Stomach (tissue), 9 donors: ENCODE measurements around the gene SLC35F4. TPM values are rescaled to one million over a fixed set of nuclear protein-coding genes. Genes with fewer than 3 reads are reported as not detected.

ENCODE experiments used
- DNase-seq, 2 donors: peaks; one replicate each; pipeline versions ENCODE4 v3.0.0 to v3.0.0-alpha.2; 2013 to 2019
- H3K27ac ChIP-seq, 5 donors: fragments of 200-600 bp in 4 of 5; sonication (generic) in 4 of 5; one replicate each; pipeline ENCODE4 v1.5.1; 2013 to 2019; ENCODE audit warnings: mild to moderate bottlenecking in 1 of 5, moderate library complexity in 1 of 5
- H3K27me3 ChIP-seq, 3 donors: fragments of 200-600 bp; sonication (generic); one replicate each; pipeline ENCODE4 v1.5.1; 2017 to 2019; ENCODE audit warnings: mixed run types in 1 of 3
- H3K36me3 ChIP-seq, 4 donors: fragments of 200-600 bp; sonication (generic); 1 replicate in 3 of 4; 2 replicates in 1 of 4; pipeline ENCODE4 v1.5.1; 2016 to 2019
- H3K4me1 ChIP-seq, 4 donors: fragments of 200-600 bp; sonication (generic); one replicate each; pipeline ENCODE4 v1.5.1; 2016 to 2019
- H3K4me3 ChIP-seq, 4 donors: fragments of 200-600 bp; sonication (generic) in 3 of 4; one replicate each; pipeline ENCODE4 v1.5.1; 2016 to 2019; ENCODE audit warnings: mild to moderate bottlenecking in 1 of 4
- H3K9me3 ChIP-seq, 4 donors: fragments of 200-600 bp; sonication (generic); one replicate each; pipeline ENCODE4 v1.5.1; 2016 to 2019
- CTCF ChIP-seq, 7 experiments: fragments of 450-650 bp in 4 of 7; fragments of 200-600 bp in 3 of 7; sonication (generic) in 3 of 7; IDR thresholded peaks; one replicate each; pipeline ENCODE4 v1.5.1; 2016 to 2019; ENCODE audit warnings: antibody characterized with exemption in 7 of 7, control low read depth in 2 of 7, mild to moderate bottlenecking in 1 of 7
- EP300 ChIP-seq: sonication (generic); formaldehyde crosslinking; IDR thresholded peaks from one replicate; pipeline ENCODE4 v1.6.1; 2017; ENCODE audit warnings: antibody characterized with exemption
- POLR2A ChIP-seq, 4 donors: fragments of 450-650 bp; IDR thresholded peaks; one replicate each; pipeline ENCODE4 v1.6.1; 2016; ENCODE audit warnings: antibody characterized with exemption in 4 of 4, control low read depth in 2 of 4, mild to moderate bottlenecking in 1 of 4, moderate library complexity in 1 of 4
- POLR2AphosphoS5 ChIP-seq, 3 donors: sonication (generic); formaldehyde crosslinking; IDR thresholded peaks; one replicate each; pipeline ENCODE4 v1.6.1; 2016; ENCODE audit warnings: antibody characterized with exemption in 3 of 3
- WGBS, 5 donors: extraction: QIAGEN DNeasy Blood & Tissue Kit in 3 of 5; methylation state at CpG; one replicate each; pipeline versions ENCODE4 v1.1.5 to v1.1.7; 2013 to 2018; 5-methylcytosine and 5-hydroxymethylcytosine counted together
- intact Hi-C: fragments of 100-400 bp; cut with DNase I; formaldehyde crosslinking; loops from one replicate; pipeline ENCODE4 v1.15.1; 2023; ENCODE audit warnings: low total_unique reads
- polyA plus RNA-seq, 3 donors: library from polyadenylated mRNA; stranded (reverse); fragments of 200-250 nt; gene quantifications; one replicate each; pipeline ENCODE4 v1.2.3, GENCODE V29; 2013
- total RNA-seq, 5 donors: library from RNA; depleted of rRNA; stranded (reverse); fragments of >200 nt; gene quantifications; one replicate each; pipeline versions ENCODE4 v1.1.0 to v1.2.3, GENCODE V29; 2014 to 2016
- donor health status: healthy with polysubstance abuse.
- donor health status: Bipolar disorder and iron deficiency.
- donor health status: healthy.

SLC35F4 gene
- total and polyA plus RNA-seq, 8 donors: 0.19 TPM; not detected in 7

- Histone ChIP-seq H3K27me3 (no peaks in the 10 kb centered on the region), H3K4me3 (no peak overlapping the region), H3K9me3 (no peaks in the 10 kb centered on the region), H3K36me3 (no peaks in the 10 kb centered on the region), H3K4me1 (no peaks in the 10 kb centered on the region), H3K27ac (no peak overlapping the region)
- TF ChIP-seq EP300: no peak
- no peak for TF ChIP-seq POLR2AphosphoS5 (IDR thresholded peaks at IDR 0.05)
- no peak for TF ChIP-seq CTCF (IDR thresholded peaks at IDR 0.05)
- no peak for TF ChIP-seq POLR2A (IDR thresholded peaks at IDR 0.05)
- no peak for DNase-seq
- WGBS, 5 donors: 79 to 92% (median 83%) methylated on average over 2 of the region's 2 CpGs
- intact Hi-C loops: no loop called here
These were observed 30.1 kb downstream of the SLC35F4 start for GRCh38 chr14:57835766-57836165.

- no peak for TF ChIP-seq CTCF (IDR thresholded peaks at IDR 0.05)
- no peak for TF ChIP-seq POLR2A (IDR thresholded peaks at IDR 0.05)
- no peak for TF ChIP-seq POLR2AphosphoS5 (IDR thresholded peaks at IDR 0.05)
- TF ChIP-seq EP300: no peak
- WGBS, 5 donors: 83 to 89% (median 88%) methylated on average over 3 of the region's 3 CpGs
These were observed 30.9 kb downstream of the SLC35F4 start for GRCh38 chr14:57834961-57835360.

DNA sequence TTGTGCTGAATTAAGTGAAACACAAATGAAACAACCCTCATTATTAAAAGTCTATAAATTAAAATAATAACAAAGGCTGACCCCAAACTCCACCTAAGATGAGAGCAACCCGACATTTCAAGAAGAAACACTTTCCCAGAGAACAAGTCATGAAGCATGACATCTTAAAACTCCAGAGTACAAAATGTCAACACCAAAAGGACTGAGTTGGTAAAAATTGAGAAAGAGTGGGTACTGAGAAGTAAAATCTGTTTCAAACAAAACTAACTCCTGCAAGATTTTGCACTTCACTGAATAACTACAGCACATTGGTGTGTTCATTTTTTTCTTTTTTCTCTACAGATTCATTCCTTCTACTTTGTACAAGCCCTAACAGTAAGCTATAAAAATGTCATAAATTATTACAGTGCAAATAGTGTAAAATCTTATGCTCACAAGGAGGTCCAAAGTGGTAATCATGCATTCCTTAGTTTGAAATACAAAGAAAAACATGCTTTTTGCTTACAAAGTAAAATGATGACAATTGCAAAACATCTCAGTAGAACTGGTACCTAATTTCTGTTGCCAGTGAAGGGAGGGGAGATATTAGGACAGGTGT lies 31.8 kb downstream of the SLC35F4 start:
- H3K4me1 ChIP-seq: no peaks in the 10 kb centered on the region
- no peaks in the 10 kb centered on the region for H3K36me3 ChIP-seq
- H3K27me3 ChIP-seq: no peaks in the 10 kb centered on the region
- WGBS, 5 donors: 0 to 80% (median 41%) methylated on average over 1 of the region's 1 CpG
- no peak for TF ChIP-seq POLR2A (IDR thresholded peaks at IDR 0.05)
- TF ChIP-seq POLR2AphosphoS5 (IDR thresholded peaks at IDR 0.05): no peak
- intact Hi-C loops: no loop called here
- H3K27ac ChIP-seq: no peak overlapping the region
- DNase-seq: no peak
- H3K4me3 ChIP-seq: no peak overlapping the region
- H3K9me3 ChIP-seq: no peaks in the 10 kb centered on the region

More at GRCh38 chr14:57834961-57835360, 30.9 kb downstream of the SLC35F4 start:
- no peak overlapping the region for H3K27ac ChIP-seq
- H3K4me1 ChIP-seq: no peaks in the 10 kb centered on the region
- H3K36me3 ChIP-seq: no peaks in the 10 kb centered on the region
- intact Hi-C loops: no loop called here
- H3K27me3 ChIP-seq: no peaks in the 10 kb centered on the region
- H3K4me3 ChIP-seq: no peak overlapping the region
- DNase-seq: no peak
- no peaks in the 10 kb centered on the region for H3K9me3 ChIP-seq

- H3K4me3 ChIP-seq: no peak overlapping the region
- no peaks in the 10 kb centered on the region for H3K36me3 ChIP-seq
- H3K27ac ChIP-seq: no peak overlapping the region
- intact Hi-C loops: no loop called here
- no peak for TF ChIP-seq POLR2A (IDR thresholded peaks at IDR 0.05)
- 51 to 65% (median 54%) methylated on average over 3 of the region's 3 CpGs for WGBS, 5 donors
- no peaks in the 10 kb centered on the region for H3K4me1 ChIP-seq
- H3K9me3 ChIP-seq: no peaks in the 10 kb centered on the region
- H3K27me3 ChIP-seq: no peaks in the 10 kb centered on the region
- no peak for DNase-seq
These were observed 32.6 kb downstream of the SLC35F4 start for GRCh38 chr14:57833323-57833722.

GRCh38 chr14:57831981-57832380 lies 33.9 kb downstream of the SLC35F4 start:
- Histone ChIP-seq H3K36me3 (no peaks in the 10 kb centered on the region), H3K4me3 (no peak overlapping the region), H3K27me3 (no peaks in the 10 kb centered on the region), H3K27ac (no peak overlapping the region), H3K9me3 (no peaks in the 10 kb centered on the region), H3K4me1 (no peaks in the 10 kb centered on the region)
- peak in 1 of 2 donors; percentile 49 for DNase-seq
- WGBS, 5 donors: 11 to 23% (median 15%) methylated on average over 5 of the region's 5 CpGs
- TF ChIP-seq EP300: no peak
- TF ChIP-seq POLR2A (IDR thresholded peaks at IDR 0.05): no peak
- TF ChIP-seq CTCF (IDR thresholded peaks at IDR 0.05): no peak
- TF ChIP-seq POLR2AphosphoS5 (IDR thresholded peaks at IDR 0.05): no peak
- intact Hi-C loops: no loop called here
